EL (cell line): ENCODE measurements around the gene FAM20C.

Experiments
- DNase-seq: peaks from one replicate; pipeline ENCODE4 v3.0.0-alpha.2; 2016

Gene FAM20C

DNA sequence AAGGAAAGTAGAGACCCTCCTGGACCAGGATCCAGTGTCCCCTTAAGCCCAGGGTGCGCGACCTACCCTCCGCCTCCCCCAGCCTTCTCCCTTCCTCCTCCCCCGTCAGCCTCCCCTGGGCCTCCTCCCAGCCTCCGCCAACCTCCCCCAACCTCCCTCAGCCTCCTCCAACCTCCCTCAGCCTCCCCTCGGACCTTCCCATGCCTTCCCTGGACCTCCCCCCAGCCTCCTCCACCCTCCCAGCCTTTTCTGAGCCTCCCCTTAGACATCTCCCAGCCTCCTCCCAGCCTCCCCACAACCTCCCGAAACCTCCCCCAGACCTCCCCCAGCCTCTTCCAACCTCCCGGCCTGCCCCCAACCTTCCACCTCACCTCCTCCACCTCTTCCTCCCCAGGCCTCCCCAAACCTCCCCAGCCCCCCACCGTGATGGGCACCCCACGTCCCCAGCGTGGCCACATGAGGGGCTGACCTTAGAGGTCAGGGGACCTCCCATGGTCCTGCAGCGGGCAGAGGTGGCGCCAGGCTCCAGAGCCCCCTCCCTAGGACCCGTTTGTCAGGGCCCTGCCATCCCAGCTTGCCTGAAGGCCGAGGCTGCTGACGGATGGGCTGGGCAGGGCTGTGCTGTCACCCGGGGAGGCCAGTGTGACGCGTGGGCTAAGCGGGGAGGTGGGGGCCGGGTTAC, 18.8 kb downstream of the FAM20C start:
- no peak for DNase-seq

DNA sequence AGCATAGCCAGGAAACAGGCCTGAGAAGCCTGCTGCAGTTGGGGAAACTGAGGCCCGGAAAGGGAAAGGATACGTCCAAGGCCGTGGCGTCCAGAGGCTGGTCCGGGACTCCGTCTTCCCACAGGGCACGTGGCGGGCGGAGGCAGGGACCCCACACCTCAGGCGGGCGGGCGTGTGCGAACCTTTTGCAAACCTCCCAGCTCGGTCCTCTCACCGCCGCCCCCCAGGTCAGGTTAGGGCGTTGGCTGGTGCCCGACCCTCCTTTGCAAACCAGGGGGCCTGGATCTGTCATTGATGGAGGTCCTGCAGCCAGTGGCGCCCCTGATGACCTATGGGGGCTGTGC, 19.3 kb downstream of the FAM20C start:
- no peak for DNase-seq

DNA sequence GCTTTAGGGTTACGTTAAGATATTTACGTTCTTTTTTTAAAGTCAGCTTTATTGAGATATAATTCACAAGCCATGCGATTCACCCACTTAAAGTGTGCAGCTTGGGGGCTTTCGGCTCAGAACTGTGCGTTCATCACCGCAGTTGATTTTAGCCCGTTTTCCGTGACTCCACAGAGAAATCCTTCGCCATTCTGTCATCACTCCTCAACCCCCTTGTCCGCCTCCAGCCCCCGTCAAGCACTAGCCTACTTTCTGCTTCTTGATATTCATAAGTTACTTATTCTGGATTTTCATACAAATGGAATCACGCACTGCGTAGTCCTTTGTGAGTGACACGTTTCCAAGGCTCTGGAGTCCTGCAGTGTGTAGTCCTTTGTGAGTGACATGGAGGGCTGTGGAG, 20.4 kb downstream of the FAM20C start:
- no peak for DNase-seq

DNA sequence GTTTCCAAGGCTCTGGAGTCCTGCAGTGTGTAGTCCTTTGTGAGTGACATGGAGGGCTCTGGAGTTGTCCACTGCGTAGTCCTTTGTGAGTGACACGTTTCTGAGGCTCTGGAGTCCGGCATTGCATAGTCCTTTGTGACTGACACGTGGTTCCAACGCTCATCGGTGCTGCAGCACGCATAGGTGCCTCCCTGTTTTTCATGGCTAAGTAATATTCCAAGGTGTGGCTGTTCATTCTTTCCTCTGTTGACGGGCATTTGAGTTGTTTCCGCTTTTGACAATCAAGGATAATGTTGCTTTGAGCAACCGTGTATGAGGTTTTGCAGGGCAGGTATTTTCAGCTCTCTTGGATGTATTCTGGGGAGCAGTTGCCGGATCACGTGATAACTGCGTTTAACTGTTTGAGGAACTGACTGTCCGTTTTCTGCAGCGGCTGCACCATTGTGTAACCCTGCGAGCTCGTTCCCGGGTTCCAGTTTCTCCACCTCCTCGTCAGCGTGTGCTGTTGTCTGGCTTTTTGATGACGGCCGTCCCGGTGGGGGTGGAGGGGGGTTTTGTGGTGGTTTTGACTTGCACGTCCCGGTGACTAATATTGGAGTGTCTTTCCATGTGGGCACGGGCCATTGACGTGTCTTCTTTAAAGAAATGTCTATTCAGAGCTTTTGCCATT, 21.1 kb downstream of the FAM20C start:
- no peak for DNase-seq

DNA sequence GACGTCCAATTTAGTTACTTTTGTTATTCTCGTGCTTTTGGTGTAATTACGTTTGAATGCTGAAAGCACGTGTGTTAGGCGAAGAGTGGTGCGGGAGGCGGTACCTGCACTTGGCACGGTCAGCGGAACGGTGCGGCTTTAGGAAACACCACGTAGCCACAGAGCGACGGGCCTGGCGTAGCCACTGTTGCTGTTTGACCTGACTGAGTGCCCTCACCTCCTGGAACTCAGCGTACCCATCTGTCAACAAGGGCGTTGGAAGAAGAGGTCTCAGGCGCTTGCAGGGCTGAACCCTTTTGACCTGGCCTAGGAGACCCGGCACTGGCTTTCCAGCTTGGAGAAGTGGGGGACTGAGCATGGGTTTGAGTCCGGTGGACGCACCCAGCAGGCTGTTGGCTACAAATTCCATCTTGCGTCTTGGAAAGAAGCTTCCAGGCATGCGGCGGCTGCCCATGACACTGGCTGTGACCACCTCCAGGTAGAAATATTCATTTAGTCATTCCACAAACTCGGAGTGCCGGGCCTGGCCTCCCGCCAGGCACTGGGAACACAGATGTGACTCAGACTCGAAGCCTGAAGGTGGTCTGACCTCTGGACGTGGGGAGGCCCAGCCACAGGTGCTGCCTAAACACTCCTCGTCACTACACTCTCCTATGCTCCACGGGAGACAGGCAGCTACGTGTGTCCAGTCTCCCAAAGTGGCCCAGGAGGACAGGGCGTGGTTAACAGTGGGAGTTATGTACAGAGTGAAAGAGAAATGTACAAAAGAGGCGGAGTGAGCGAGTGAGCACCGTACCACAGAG, 22.2 kb downstream of the FAM20C start:
- peak; percentile 59 for DNase-seq

DNA sequence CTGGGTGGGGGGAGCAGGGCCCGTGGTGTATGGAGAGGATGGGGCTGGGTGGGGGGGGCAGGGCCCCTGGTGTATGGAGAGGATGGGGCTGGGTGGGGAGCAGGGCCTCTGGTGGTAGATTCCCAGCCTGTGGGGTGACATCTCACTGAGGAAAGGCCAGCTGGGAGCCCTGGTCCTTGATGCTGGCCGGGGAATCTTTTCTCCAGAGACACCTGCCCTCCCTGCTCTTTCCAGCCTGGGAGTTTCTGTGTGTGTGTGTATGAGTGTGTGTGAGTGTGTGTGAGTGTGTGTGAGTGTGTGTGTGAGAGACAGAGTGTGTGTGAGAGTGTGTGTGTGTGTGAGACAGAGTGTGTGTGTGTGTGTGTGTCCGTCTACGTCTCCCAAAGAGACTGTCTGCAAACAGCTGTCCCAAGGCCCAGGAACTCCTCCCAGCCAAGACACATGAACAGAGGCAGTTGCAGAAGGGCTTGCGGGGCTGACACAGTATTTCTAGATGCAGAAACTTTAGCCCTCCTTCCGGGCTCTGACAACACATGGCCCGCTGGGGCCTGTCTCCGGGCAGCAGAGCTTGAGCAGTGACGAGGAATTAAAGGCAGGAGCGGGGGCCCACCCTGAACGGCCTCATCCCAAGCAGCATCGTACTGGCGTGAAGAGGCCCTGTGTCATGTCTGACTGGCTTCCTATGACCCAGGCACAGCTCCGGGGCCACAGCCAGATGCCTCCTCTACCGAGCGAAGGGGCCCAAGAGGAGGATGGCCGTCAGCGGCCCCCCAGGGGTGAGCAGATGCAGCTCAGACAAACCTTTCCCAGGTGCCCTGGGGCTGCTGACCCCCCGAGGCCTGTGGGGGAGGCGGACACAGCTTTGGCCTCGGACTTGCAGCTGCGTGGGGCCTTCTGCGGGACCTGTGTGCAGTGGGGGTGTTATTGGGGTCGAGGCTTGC, 24.3 kb downstream of the FAM20C start:
- DNase-seq: no peak

DNA sequence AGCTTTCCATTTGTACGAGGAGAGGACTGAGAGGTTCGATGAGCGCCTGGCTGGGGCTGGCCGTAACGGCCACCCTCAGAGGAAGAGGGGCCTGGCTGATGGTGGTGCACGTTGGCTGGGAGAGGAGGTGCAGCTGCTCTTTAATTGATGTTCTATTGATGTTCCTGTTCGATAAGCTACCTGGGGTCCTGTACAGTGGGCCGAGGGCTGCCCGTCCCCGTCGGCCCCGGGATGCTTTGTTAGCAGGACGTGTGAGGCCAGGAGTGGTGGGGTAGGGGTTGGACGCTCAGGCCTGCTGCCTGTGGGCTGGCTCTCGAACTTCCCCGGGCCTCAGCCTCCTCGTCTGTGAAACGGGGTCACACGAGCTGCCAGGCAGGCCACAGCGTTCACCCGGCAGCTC, 25.4 kb downstream of the FAM20C start:
- DNase-seq: no peak

DNA sequence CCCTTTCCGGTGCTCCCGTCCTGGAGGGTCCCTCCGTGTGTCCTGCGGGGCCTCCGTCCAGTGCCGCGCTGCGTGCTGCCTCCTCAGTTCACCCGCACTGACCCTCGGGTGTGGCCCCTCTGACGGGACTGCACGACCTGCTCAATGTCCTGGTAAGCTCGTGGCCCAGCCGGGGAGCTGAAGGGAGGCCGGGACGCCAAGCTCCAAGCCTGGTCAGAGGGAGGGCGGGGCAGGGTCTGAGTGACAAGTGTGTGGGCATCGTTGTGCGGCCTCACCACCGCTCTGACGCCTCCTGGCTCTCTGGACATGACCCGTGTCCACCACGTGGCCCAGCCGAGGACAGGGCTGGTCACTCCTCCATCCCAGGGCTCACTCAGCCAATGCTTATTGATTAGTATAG, 25.9 kb downstream of the FAM20C start:
- DNase-seq: no peak

DNA sequence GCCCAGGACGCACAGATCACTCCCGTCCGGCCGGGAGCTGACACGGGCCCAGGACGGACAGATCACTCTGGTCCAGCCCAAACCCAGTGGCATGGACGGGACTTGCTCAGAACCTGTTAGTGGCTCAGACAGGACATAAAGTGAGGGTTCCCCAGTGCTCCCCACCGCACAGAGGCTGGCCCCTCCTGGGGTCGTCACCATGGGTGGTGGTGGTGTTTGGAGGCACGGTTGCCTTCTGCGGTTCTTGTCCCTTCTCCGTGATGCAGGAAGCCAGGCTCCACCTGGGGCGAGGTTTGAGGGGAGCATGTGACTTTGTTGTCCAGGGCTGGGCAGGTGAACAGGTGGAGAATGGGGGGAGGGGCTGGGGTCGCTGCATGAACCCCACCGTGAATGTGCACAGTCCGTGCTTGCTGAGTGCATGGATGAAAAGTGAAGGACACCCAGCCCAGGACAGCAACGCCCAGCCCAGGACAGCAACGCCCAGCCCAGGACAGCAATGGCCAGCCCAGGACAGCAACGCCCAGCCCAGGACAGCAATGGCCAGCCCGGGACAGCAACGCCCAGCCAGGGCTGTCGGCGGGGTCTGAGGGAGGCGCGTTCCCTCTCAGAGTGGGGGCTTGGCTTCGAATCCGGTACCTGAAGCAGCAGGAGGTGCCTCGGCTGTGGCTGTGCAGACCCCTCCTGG, 26.7 kb downstream of the FAM20C start:
- no peak for DNase-seq

DNA sequence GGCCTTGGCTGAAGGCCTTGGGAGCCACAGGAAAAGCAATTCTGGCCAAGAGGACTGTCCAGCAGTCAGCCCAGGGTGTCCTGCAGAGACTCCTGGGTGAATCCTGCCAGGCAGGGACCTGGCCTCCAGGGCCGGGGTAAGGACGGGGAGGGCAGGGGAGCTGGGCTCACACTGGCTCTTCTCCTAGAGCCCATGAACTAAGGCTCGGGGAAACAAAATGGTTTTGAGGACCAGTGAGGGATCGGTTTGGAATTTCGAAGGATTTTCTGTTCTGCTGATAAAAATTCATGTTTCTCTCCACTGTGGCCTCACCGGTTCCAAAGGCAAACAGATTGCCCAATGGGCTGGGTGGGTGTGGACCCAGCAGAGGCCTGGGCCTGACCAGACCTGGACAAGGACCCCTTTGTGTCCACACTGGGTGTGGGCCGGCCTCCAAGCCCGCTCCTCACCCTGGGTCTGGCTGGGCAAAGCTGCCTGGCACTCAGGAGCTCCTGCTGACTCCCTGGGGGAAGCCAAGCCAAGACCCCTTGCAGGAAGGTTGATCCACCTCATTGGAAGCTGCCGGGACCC, 27.3 kb downstream of the FAM20C start:
- DNase-seq: no peak

DNA sequence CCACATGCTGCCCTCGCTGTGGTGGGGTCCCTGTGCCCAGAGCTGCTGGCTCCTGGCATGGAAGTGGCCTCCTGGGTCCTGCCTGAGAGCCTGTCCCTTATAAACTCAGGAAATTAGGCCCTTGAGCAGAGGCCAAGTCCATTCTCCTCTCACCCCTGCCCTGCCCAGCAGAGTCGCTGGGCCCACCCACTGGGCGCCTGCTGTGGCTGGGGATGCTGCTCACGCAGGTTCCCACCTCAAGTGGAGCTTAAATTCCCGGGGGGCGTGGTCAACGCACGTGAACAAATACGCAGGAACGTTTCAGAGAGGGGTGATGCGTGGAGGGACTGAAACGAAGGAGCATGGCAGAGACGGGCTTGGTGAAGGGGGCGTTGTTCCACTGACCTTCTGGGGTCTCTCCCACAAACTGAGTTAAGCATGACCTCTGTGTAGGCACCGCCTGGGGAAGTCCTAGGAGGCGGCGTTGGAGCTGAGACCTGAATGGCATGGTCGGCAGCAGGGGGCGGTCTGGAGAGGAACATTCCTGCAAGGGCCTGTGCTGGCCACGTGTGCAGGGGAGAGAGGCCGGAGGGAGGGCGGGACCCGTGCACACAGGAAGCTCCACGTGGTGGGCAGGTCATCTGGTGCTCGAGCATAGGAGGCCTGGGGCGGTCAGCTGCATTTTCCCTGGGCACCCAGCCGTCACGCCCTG, 27.9 kb downstream of the FAM20C start:
- no peak for DNase-seq

DNA sequence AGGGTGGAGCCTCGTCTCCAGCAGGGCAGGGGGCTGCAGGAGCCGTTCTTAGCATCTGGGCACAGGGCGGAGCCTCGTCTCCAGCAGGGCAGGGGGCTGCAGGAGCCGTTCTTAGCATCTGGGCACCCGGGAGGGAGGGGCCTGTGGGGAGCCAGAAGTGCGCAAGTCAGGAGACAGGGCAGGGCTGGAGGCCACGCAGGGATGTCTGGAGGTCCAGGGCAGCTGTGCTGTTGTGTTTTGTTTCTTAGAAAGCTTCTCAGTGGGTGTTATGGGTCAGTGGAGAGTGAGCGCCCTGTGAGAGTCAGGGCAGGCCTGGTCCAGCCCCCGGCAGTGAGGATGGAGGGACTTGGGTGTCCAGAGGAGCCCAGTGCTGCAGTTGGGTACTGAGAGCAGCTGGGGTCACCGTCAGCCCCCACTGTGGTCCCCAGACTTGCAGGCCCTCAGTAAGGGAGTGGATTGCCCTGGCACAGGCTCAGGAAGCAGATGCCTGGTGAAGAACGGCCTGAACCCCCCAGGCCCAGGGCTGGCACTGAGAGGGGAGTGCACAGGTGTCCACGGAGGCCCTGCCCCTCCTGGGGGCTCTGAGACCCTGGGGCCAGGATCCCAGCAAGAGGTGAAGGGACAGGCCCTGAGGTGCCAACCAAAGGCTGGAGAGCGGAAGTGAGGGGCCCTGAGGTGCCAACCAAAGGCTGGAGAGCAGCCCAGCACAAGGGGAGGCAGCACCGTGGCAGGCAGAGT, 29.8 kb downstream of the FAM20C start:
- DNase-seq: no peak

DNA sequence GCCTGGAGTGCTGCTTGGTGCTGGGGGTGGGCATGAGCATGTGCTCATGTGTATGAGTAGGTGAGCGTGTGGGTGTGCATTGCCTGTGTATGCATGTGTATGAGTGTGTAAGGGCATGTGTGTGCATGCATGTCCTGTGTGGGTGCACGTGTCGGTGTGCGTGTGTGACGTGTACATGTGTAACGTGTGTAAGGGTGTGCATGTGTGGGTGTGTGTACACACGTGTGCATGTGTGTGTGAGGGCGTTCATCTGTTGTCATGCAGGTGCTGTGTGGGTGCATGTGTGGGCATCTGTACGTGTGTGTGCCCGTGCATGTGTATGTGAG, 30.3 kb downstream of the FAM20C start:
- DNase-seq: no peak

DNA sequence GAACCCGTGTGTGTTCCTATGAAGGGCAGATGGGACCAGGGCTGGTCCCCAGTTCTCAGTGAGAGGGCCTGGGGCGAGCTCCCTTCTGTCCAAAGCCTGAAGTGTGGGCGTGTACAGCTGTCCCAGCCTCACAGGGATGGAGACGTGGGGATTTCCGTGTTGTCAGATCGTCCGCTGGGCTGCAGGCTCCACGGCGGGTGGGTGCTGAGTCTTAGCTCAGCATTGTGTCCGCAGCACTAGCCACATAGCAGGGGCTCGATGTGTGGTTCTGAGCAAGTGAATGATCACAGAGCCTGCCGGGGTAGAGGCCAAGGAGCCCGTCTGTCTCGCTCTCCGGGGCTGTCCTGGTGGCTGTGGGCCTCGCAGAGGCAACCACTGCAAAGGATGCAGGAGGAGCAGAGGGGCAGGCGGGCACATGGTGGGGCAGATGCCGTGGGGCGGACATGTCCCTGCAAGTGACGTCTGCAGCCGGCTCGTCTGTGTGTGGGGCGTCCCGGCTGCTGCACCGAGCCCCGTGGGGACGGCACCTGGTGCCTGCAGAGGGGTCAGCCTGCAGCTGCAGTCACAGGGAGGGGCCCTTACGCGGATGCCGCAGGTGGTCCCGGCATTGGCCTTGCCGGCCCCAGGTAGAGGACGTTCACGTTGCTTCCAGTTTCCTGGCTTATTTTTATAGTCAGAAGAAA, 30.9 kb downstream of the FAM20C start:
- DNase-seq: no peak

DNA sequence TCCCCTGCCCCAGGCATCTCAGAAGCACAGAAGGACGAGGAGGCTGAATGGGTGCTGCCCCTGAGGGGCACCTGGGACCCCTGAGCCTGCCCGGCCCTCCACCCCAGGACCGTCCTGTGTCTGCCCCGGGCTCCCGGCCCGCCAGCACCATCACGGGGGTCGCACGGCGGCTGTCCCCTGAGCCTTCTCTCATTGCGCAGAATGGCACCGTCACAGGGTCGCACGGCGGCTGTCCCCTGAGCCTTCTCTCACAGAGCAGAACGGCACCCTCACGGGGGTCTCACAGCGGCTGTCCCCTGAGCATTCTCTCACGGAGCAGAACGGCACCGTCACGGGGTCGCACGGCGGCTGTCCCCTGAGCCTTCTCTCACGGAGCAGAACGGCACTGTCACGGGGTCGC, 31.5 kb downstream of the FAM20C start:
- DNase-seq: no peak

DNA sequence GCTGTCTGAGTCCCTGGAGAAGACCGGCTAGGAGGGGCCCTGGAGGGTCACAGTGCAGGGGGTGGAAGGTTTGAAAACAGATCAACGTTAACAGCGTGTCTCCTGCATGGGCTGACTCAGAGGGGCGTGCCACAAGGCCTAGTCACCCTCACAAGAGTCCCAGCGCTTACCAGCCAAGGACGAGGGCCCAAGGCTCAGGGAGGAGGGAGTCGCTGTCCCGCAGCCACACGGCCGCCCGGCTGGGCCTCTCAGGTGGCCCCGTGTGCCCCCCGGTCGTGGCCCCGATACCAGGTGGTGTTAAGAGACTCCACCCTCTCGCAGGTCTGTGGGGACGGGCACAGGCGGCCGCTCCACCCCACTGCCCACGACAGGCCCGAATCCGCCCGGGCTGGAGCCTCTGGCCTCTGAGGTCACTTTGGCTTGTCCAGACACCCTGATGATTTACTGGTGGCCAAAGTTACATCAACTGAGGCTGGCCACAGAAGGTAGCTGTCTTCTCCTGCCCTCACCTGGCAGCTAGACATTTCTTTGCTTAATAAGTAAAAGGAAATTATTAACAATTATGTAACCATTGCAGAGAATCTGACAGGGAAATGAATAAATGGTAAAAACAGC, 34.0 kb downstream of the FAM20C start:
- DNase-seq: peak; percentile 52

DNA sequence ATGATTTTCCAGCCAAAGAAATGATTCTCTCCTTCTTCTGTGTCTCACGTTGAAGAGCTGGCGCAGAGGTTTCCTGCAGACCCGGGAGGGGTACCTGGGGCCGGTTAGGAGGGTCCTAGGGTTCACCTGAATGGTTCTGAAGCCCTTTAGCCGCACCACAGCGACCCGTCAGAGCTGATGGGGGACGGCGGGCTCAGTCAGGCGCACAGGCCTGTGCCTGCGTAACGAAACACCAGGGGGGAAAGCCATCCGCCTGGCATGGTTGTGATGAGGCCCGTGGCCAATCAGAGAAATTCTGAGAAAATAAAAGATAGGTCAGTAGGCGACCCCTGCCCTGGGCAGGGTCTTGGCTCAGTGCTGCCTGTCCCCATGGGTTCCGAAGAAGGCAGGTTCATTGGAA, 35.6 kb downstream of the FAM20C start:
- no peak for DNase-seq

DNA sequence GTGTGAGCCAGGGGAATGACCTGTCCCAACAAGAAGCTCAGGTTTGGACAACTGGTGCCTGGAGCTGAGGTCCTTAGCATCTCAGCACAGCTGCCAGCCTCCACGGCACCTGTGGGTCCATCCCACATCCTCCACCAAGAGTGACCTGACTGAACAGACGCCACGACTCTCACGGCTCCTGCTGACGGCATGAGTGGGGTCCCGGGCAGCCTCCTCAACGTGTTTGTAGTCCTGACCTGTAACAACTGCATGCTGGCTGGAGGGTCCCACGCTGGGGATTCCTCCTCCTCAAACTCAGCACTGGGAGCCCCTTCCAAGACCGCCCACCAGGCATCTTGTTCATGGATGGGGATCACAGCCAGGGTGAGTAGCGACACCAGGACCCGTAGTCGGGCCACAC, 36.2 kb downstream of the FAM20C start:
- DNase-seq: no peak

DNA sequence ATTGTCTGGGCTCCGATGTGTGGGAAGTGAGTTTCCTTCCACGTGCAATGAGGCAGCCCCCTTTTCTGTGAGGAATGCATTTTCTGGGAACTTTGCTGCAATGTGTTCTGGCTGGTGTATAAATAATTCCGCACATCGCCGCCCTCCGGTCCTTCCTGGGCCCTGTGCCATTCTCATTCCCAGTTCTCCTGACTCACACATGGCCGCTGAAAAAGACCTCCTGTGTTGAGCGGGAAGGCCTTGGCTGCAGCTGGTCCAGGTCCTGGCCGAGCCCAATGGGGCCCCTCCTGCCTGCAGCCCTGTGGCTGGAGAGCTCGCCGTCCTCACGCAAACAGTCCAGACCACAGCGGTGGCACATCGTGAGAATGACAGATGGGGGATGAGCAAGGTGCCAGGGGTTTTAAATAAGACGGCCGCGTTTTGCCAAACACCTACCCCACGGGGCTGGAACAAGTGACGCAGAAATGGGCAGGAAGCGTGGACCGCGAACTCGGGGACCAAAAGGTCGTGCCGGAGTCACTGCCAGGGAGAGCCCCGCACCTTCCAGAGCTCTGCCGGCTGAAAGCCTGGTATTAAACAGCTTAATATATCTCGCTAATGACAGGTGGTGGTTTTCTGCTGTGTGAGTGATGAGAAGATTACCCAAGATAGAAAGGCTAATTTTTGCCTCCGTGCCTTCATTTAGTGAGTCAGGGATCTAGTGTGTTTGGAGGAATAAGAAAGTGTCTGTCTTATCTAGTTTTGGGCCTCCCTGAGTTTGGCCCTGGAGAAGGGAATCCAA, 37.0 kb downstream of the FAM20C start:
- peak; percentile 89 for DNase-seq
